BJ (cell line): ENCODE data around the gene RHBDD2. TPM values are rescaled to one million over a fixed set of nuclear protein-coding genes. Genes with fewer than 3 reads are reported as not detected.
"Not testable (repeated sequence)": the region's sequence is repeated elsewhere in the genome, so short reads cannot be mapped to it uniquely, and the experiment has no call there.

Experiments used
- CTCF ChIA-PET: fragments of 350-600 bp; formaldehyde crosslinking; extraction: SDS; loops from one replicate; lab custom pipeline; 2021; ENCODE audit warnings: antibody characterized with exemption, inconsistent platforms; lab: Yijun Ruan, JAX
- POLR2A ChIA-PET: fragments of 300-600 bp; sonication (Branson Sonifier 250); formaldehyde crosslinking; extraction: SDS; loops from one replicate; lab custom pipeline; 2021; ENCODE audit warnings: antibody characterized with exemption; lab: Charles Lee
- DNase-seq: peaks from one replicate; pipeline ENCODE4 v3.0.0-alpha.2; 2011; ENCODE audit warnings: low read depth
- H3K27me3 ChIP-seq: 2 replicates; pipeline ENCODE4 v1.6.0; 2011; ENCODE audit warnings: low read length; ENCODE audit not compliant: control insufficient read depth, insufficient read depth
- H3K36me3 ChIP-seq: 2 replicates; pipeline ENCODE4 v1.5.1; 2011; ENCODE audit warnings: low read length; ENCODE audit not compliant: control insufficient read depth, insufficient read depth
- H3K4me3 ChIP-seq: 2 replicates; pipeline ENCODE4 v1.5.1; 2011; ENCODE audit warnings: low read depth, mild to moderate bottlenecking, control low read depth, low read length
- CTCF ChIP-seq: IDR thresholded peaks from 2 replicates; pipeline ENCODE4 v1.5.1; 2011; ENCODE audit warnings: low read depth, mild to moderate bottlenecking, control low read depth, inconsistent platforms, low read length, moderate library complexity; ENCODE audit not compliant: insufficient read depth
- polyA plus RNA-seq: library from polyadenylated mRNA; depleted of rRNA; stranded (reverse); fragments of >200 nt; gene quantifications from 2 replicates; pipeline ENCODE4 v1.2.3, GENCODE V29; 2011

RHBDD2 gene
- polyA plus RNA-seq, 1 experiment = 71.3 TPM

- Histone ChIP-seq H3K27me3 (no peaks in the 10 kb centered on the region), H3K4me3 (no peak overlapping the region), H3K36me3 (peaks cover 29% of the 10 kb centered on the region)
- no peak for TF ChIP-seq CTCF
- ChIA-PET CTCF (interaction anchor here (0.9 kb wide), 1 partner anchor 11 kb away, joined by 3 read pairs; no protein-coding TSS in a partner anchor), POLR2A (no interaction called here)
- no peak for DNase-seq
Measured at GRCh38 chr7:75887669-75888369, 9.0 kb downstream of the RHBDD2 start.

- Histone ChIP-seq H3K36me3 (peaks cover 26% of the 10 kb centered on the region), H3K4me3 (no peak overlapping the region), H3K27me3 (no peaks in the 10 kb centered on the region)
- ChIA-PET POLR2A (no interaction called here), CTCF (interaction anchor here (0.9 kb wide), 1 partner anchor 10 kb away, joined by 3 read pairs; no protein-coding TSS in a partner anchor)
- no peak for TF ChIP-seq CTCF
- DNase-seq = no peak
Measured at GRCh38 chr7:75888464-75889222, 9.8 kb downstream of the RHBDD2 start.

- ChIA-PET CTCF (no interaction called here), POLR2A (interaction anchor here (0.6 kb wide), 1 partner anchor 416 kb away, joined by 3 read pairs; no protein-coding TSS in a partner anchor)
- H3K27me3 ChIP-seq = no peaks in the 10 kb centered on the region
- no peak for TF ChIP-seq CTCF
- H3K4me3 ChIP-seq = no peak overlapping the region
- no peak for DNase-seq
- H3K36me3 ChIP-seq = peaks cover 24% of the 10 kb centered on the region
Measured at GRCh38 chr7:75889223-75889825, 10.5 kb downstream of the RHBDD2 start.

- no peak for DNase-seq
- H3K4me3 ChIP-seq = no peak overlapping the region
- ChIA-PET POLR2A (interaction anchor here (0.6 kb wide), 1 partner anchor 415 kb away, joined by 3 read pairs; no protein-coding TSS in a partner anchor), CTCF (no interaction called here)
- H3K36me3 ChIP-seq = peaks cover 19% of the 10 kb centered on the region
- H3K27me3 ChIP-seq = no peaks in the 10 kb centered on the region
- no peak for TF ChIP-seq CTCF
Measured at GRCh38 chr7:75889826-75890225, 11.0 kb downstream of the RHBDD2 start.

GRCh38 chr7:75891237-75891636 is 12.4 kb downstream of the RHBDD2 start:
- DNase-seq, H3K27me3 ChIP-seq, H3K4me3 ChIP-seq, CTCF ChIA-PET: not testable (repeated sequence)
- H3K36me3 ChIP-seq = peaks cover 11% of the 10 kb centered on the region
- POLR2A ChIA-PET = interaction anchor here (0.6 kb wide), 1 partner anchor 8 kb away, joined by 3 read pairs; no protein-coding TSS in a partner anchor
